NCI-H748 (cell line): ENCODE results near the gene WDR1.

ENCODE experiments used
- DNase-seq: peaks from one replicate; lab custom pipeline; 2025; ENCODE audit not compliant: unreplicated experiment; lab: John Stamatoyannopoulos, UW

The WDR1 gene

GRCh38 chr4:10085828-10086505 lies 30.6 kb downstream of the WDR1 start:
- DNase-seq = no peak

GRCh38 chr4:10085386-10085785 lies 31.2 kb downstream of the WDR1 start:
- DNase-seq = no peak

- DNase-seq = no peak
Measured at GRCh38 chr4:10084651-10085358, 31.8 kb downstream of the WDR1 start.

GRCh38 chr4:10083861-10084641 lies 32.5 kb downstream of the WDR1 start:
- no peak for DNase-seq

DNA sequence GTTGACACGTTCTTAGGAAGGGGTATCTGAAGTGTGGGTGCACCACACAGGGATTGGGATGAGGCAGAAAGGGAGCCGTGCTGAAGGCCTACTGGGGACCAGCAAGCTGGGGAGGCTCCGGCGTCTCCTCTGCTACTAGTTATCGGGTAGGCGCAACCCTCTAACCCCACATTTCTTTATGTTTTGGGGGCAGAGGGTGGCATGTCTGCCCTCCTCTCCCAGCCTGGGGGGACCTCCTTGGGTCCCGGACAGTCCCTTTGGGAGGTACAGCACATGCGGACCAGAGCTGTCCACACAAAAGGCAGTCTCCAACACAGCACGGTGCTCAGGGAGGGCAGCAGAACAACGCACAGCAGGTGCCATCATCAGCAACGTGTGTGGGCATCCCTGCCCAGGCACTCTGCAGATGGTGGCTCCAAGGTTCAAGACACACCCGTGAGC lies 33.2 kb downstream of the WDR1 start:
- DNase-seq = no peak

DNA sequence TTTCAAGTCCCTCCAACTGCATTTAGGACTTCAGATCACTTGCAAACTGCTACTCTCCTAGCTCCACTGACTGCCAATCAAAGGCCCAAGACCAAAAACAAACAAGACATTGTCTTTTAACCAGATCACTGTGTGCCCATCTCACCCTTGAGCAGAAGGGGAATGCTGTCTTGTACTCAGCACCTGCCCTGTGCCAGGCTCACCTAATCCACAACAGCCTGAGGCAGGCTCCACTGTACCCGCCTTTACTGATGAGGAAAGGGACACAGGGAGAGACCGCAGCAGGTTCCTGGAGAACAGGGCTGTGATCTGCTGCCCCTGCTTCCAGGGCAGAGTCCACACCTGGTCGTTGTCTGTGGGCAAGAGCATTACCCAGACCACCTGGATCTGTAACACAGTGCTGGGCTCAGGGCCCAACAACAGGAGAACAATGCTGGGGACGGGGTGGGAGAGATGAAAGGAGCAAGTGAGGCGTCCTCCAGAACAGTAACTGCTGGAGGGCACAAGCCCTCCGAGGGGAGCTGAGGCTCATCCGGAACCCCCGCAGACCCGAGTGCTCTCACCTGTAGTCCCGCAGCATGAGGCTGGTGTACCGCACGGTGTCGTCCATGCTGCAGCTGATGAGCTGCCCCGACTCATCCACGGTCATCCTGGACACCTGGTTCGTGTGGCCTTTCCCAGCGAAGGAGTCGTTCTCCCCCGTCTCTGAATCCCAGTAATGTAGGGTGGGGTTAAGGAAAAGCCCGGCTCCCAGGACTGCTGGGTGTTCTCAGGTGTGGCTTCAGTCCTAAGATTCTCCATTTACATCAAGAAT lies 33.9 kb downstream of the WDR1 start:
- DNase-seq = no peak

GRCh38 chr4:10082047-10082446 lies 34.6 kb downstream of the WDR1 start:
- no peak for DNase-seq

DNA sequence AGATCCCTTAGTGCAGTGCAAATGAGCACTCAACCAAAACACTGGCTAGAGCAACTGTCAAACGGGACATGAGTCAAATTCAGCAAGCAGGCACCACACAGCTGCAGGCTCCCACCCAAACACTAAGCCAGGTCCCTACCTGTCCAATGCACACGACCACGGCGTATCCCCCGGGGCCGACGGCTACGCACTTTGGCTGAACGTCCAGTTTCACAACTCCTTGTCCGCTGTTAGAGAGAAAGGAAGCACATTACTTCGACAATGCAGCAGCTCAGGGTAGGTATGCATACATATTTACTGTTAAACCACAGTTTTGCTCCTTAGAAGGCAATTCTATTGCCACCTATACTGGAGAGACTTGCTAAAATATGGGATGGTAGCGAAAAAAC lies 35.4 kb downstream of the WDR1 start:
- no peak for DNase-seq

GRCh38 chr4:10080589-10081217 lies 35.9 kb downstream of the WDR1 start:
- no peak for DNase-seq

DNA sequence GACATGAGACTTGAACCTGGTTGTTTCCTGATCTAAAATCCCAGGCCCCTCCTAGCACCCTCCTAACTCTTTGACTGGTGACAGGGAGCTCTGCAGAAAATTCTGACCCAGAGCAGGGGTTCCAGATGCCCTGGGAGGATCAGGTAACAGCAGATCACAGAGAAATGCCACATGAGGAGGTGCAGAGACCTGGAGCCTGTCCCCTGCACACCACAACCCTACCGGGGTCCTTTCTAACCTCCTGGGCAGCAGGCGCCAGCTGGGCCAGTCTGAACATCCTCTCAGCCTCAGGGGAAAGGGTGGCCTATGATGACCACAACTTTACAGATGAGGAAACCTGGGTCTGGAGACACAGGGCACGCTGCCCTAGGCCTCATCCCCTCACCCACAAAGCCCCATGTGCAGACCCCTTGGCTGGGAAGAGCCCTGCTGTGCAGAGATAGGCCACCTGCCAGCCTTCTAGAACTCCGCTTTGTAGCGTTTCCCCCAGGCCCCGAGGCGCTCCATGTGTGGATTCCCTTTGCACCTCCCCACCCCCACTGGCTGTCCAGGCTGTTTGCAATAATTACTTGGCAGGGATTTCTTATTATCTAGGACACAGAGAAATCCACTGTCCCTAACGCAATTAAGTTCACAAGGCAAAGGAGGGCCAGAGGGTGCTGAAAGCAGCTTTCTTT lies 36.5 kb downstream of the WDR1 start:
- no peak for DNase-seq

GRCh38 chr4:10079256-10079655 lies 37.3 kb downstream of the WDR1 start:
- no peak for DNase-seq

GRCh38 chr4:10078481-10079233 lies 37.9 kb downstream of the WDR1 start:
- DNase-seq = no peak

DNA sequence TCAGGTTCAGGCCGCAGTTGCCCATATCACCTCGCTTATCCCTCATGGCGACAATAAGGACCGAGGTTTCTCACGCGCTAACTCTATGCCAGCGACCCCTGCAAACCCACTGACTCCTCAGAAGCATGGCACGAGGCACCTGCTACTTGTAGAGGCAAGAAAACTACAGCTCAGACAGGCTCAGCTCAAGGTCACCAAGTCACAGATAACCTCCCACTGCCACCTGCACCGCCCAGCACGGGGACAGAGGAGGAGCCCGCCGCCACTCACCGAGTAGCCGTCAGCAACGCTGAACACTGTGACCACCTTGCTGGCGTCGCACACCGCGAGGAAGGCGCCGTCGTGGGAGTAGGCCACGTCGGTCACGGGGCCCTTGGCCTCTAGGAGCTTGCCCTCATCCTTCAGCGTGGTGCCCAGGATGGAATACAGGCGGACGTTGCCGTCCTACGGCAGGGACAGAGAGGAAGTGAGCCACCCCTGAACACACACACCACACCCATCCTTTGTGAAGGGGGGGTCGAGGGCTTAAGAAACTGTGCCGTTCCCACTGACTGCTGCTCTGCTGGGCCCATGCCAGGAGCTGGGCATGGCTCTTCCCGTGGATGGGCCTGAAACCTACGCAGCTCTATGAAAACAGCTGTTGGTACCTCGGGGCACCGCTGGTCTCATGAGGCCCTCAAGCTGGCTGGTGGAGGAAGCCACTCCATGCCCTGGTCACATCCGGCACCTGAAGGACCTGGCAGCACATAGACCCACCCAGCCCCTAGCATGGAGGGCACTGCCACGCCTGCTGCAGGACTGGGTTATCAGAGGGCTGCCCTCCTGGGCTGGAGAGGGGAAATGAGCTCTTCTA lies 38.9 kb downstream of the WDR1 start:
- DNase-seq = no peak

DNA sequence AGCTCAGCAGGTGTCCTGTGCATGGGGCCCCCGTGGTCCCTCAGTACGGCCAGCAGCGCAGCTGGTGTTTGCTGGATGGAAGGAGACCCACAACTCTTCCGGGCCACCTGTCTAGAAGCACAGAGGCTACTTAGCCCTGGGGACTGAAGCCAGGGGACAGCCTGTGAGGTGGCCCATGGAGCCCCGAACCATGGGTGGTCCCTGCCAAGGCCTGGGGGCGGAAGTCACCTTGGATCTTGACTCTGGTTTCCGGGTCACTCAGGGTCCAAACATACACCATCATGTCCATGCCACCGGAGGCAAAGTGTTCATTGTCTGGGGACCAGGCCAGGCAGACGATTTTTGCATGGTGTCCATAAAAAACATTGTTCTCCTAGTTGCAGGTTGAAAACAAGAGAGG lies 39.5 kb downstream of the WDR1 start:
- no peak for DNase-seq

DNA sequence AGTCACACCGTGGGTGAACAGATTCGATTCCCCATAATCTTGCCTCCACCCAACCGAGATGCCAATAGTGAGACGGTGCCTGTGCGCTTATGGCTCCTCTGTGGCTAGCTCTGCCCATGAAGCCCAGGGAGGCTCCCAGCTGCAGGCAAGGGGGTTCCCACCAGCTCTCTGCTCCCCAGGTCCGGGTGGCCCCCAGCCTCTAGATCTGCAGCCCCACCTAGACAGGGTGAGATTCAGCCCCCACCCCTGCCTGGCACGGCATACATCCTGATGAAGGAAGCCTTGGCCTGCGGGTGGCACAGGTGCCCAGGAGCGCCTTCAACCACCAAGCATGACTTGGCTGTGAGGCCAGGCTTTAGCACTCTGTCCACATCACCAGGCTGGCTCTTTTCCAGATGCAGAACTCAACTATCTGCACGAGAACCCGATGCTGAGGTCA lies 40.6 kb downstream of the WDR1 start:
- DNase-seq = no peak

GRCh38 chr4:10075158-10075863 lies 41.3 kb downstream of the WDR1 start:
- no peak for DNase-seq

DNA sequence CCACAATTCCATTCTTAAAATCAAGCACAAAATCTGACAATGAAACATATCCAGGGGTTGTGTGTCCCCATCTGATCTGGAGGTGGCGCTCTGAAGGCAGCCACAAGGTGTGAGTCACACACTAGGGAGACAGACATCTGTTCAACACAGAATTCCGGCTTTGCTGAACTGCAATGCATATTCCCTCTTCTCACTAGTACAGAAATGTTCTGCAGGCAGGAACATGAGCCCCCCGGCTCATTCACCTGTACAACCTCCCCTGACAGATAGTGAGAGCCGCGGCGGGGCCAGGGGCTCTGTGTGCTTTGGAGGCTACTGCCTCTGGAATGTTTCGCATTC lies 41.9 kb downstream of the WDR1 start:
- DNase-seq = no peak
